ENCODE results near the gene TECPR2.
"Not testable (repeated sequence)": the region's sequence is repeated elsewhere in the genome, so short reads cannot be mapped to it uniquely, and the experiment has no call there.

TECPR2 gene

DNA sequence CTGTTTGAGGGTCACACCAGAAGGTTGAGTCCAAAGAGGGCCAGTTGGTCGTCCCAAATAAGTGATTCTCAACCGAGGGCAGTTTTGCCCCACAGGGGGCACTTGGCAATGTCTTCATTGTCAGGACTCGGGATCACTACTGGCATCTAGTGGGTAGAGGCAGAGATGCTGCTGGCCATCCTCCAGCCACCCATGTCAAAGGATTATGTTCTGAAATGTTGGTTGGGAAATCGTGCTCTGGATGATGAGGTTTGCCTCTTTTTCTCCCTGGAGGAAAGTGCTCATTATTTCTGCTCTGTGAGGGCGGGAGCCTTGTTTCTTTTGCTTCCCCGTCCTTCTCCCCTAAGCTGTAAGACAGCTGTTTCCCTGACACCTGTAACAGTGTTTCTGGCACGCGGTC is 39.6 kb upstream of the TECPR2 start:
- peak; percentile 59 for DNase-seq (ENCODE audit: extremely low read depth, low read depth)

GRCh38 chr14:102325791-102326345 is 36.9 kb upstream of the TECPR2 start:
- no peak for TF ChIP-seq CTCF (IDR thresholded peaks at IDR 0.05; ENCODE audit: low read depth, low read length)
- no peak for DNase-seq (ENCODE audit: extremely low read depth, low read depth)

More for the DNA sequence above, 39.6 kb upstream of the TECPR2 start:
- TF ChIP-seq CTCF (IDR thresholded peaks at IDR 0.05; ENCODE audit: low read depth, low read length) = peak; percentile 69

GRCh38 chr14:102326583-102326982 is 36.2 kb upstream of the TECPR2 start:
- no peak for DNase-seq (ENCODE audit: extremely low read depth, low read depth)
- TF ChIP-seq CTCF (IDR thresholded peaks at IDR 0.05; ENCODE audit: low read depth, low read length) = no peak

DNA sequence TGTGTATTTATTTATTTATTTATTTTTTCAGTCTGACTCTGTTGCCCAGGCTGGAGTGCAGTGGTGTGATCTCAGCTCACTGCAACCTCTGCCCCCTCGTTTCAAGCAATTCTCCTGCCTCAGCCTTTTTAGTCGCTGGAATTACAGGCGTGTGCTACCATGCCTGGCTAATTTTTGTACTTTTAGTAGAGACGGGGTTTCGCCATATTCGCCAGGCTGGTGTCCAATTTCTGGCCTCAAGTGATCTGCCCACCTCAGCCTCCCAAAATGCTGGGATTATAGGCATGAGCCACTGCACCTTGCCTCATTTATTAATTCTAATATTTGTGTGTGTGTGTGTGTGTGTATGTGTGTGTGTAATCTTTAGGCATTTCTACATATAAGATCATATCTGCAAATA is 33.4 kb upstream of the TECPR2 start:
- DNase-seq (ENCODE audit: extremely low read depth, low read depth) = not testable (repeated sequence)

DNA sequence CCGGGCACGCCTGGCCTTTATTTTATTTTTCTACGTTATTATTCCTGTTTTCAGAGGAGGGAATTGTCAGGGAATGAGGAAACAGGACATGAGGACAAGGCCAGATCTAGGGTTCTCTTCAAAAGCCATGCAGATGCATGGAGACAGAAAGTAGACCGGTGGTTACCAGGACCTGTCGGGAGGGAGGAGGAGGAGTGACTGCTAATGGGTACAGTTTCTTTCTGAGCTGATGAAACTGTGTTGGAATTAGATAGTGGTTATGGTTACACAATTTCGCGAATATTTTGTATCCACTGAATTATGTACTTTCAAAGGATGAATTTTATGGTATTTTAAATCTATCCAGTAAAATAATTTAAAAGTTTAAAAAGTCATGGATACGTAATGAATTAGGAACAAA is 31.9 kb upstream of the TECPR2 start:
- TF ChIP-seq CTCF (IDR thresholded peaks at IDR 0.05; ENCODE audit: low read depth, low read length) = no peak
- DNase-seq (ENCODE audit: extremely low read depth, low read depth) = no peak

GRCh38 chr14:102333390-102333789 is 29.4 kb upstream of the TECPR2 start:
- DNase-seq (ENCODE audit: extremely low read depth, low read depth) = no peak
- TF ChIP-seq CTCF (IDR thresholded peaks at IDR 0.05; ENCODE audit: low read depth, low read length) = no peak

GRCh38 chr14:102333795-102334705 is 28.7 kb upstream of the TECPR2 start:
- no peak for DNase-seq (ENCODE audit: extremely low read depth, low read depth)

More at GRCh38 chr14:102333795-102334705, 28.7 kb upstream of the TECPR2 start:
- TF ChIP-seq CTCF (IDR thresholded peaks at IDR 0.05; ENCODE audit: low read depth, low read length) = no peak
